PFSK-1 (cell line): Measurements from ENCODE around the gene STEAP2.

Source experiments
- FOXP2 ChIP-seq: optimal IDR thresholded peaks from 2 replicates; pipeline ENCODE3; 2011; ENCODE audit warnings: borderline replicate concordance, control low read depth, inconsistent platforms; ENCODE audit not compliant: insufficient read depth; ENCODE audit errors: extremely low read length, extremely low read depth
- POLR2AphosphoS5 ChIP-seq: IDR thresholded peaks from 2 replicates; pipeline ENCODE4 v1.6.1; 2012; ENCODE audit warnings: low read depth, mild to moderate bottlenecking, control low read depth, low read length, moderate library complexity
- REST ChIP-seq, 2 experiments: IDR thresholded peaks; 2 replicates each; pipeline versions ENCODE4 v1.6.1 to v1.8.0; 2011 to 2012; ENCODE audit warnings: low read depth in 2 of 2, low read length in 2 of 2, control low read depth in 1 of 2, inconsistent platforms in 1 of 2, mild to moderate bottlenecking in 1 of 2, moderate library complexity in 1 of 2; ENCODE audit not compliant: insufficient read depth in 1 of 2
- SIN3A ChIP-seq: IDR thresholded peaks from 2 replicates; pipeline ENCODE4 v1.6.1; 2012; ENCODE audit warnings: mild to moderate bottlenecking, low read length, moderate library complexity, borderline replicate concordance; ENCODE audit not compliant: insufficient read depth
- TAF1 ChIP-seq: IDR thresholded peaks from 2 replicates; pipeline ENCODE4 v1.6.1; 2012; ENCODE audit warnings: low read length, control low read depth, borderline replicate concordance; ENCODE audit not compliant: insufficient read depth

STEAP2 gene

GRCh38 chr7:90225181-90225580 lies 13.6 kb downstream of the STEAP2 start:
- TF ChIP-seq TAF1 = no peak
- TF ChIP-seq FOXP2 = no peak
- no peak for TF ChIP-seq POLR2AphosphoS5
- TF ChIP-seq REST (IDR thresholded peaks at IDR 0.05; ENCODE audit: insufficient read depth in 1 of 2, low read depth in 2 of 2, low read length in 2 of 2) = no peak
- no peak for TF ChIP-seq SIN3A

DNA sequence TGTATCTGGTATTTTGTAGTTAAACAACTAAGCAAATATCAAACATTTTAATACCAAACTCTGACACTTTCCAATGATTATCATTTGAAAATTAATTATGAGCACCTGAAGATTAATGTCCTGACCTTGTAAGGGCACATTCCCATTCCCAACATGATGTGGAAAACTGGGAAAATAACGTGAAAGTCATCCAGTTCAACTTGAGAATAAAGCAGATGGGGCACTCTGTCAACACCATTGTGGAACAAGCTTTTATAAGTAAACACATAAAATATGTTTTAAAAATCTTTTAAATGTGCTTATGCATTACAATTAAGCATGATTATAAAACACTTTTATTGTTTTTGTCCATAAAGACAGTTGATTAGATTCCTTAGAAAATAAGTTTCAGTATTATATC lies 14.1 kb downstream of the STEAP2 start:
- TF ChIP-seq FOXP2 (no peak), SIN3A (no peak), POLR2AphosphoS5 (no peak), REST (IDR thresholded peaks at IDR 0.05; ENCODE audit: insufficient read depth in 1 of 2, low read depth in 2 of 2, low read length in 2 of 2) (no peak), TAF1 (no peak)

DNA sequence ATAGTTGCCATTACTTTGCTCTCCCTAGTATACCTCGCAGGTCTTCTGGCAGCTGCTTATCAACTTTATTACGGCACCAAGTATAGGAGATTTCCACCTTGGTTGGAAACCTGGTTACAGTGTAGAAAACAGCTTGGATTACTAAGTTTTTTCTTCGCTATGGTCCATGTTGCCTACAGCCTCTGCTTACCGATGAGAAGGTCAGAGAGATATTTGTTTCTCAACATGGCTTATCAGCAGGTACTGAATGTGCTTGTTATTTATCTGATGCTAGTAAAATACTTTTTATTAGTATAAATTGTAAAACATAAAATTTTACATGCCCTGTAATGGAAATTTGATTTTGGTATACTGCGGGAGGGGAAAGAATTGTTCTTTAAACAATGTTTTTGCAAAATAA lies 15.7 kb downstream of the STEAP2 start:
- TF ChIP-seq TAF1 (no peak), FOXP2 (no peak), REST (IDR thresholded peaks at IDR 0.05; ENCODE audit: insufficient read depth in 1 of 2, low read depth in 2 of 2, low read length in 2 of 2) (no peak), POLR2AphosphoS5 (no peak), SIN3A (no peak)

- no peak for TF ChIP-seq POLR2AphosphoS5
These were observed 18.1 kb downstream of the STEAP2 start for GRCh38 chr7:90229682-90230081.

GRCh38 chr7:90230834-90231233 lies 19.3 kb downstream of the STEAP2 start:
- TF ChIP-seq TAF1 (no peak), REST (IDR thresholded peaks at IDR 0.05; ENCODE audit: insufficient read depth in 1 of 2, low read depth in 2 of 2, low read length in 2 of 2) (no peak), FOXP2 (no peak), POLR2AphosphoS5 (no peak), SIN3A (no peak)
